Caco-2 (cell line): Measurements from ENCODE around the gene ZNF705A. TPM values are rescaled to one million over a fixed set of nuclear protein-coding genes. Genes with fewer than 3 reads are reported as not detected.

Source experiments
- BruUV-seq: library from RNA; stranded (reverse); fragments of 400-500 nt; replicated peaks from 2 replicates; lab custom pipeline; 2021; lab: Mats Ljungman, UMichigan
- CTCF ChIA-PET: fragments of 300-600 bp; sonication (Branson Sonifier 250); formaldehyde crosslinking; loops from one replicate; lab custom pipeline; 2022; ENCODE audit warnings: antibody characterized with exemption; lab: Charles Lee
- POLR2A ChIA-PET: fragments of 300-600 bp; sonication (Branson Sonifier 250); formaldehyde crosslinking; loops from one replicate; lab custom pipeline; 2022; ENCODE audit warnings: antibody characterized with exemption; lab: Charles Lee
- DNase-seq, 2 experiments: peaks; one replicate each; pipeline versions ENCODE4 v3.0.0 to v3.0.0-alpha.2; 2020 to 2022
- H3K27me3 ChIP-seq: replicated peaks from 2 replicates; pipeline ENCODE4 v1.6.0; 2011; ENCODE audit warnings: low read length; ENCODE audit not compliant: control insufficient read depth, insufficient read depth
- H3K36me3 ChIP-seq: 2 replicates; pipeline ENCODE4 v1.5.1; 2011; ENCODE audit warnings: low read length; ENCODE audit not compliant: control insufficient read depth, insufficient read depth
- H3K4me1 ChIP-seq: fragments of 250-450 bp; sonication (Bioruptor Pico); 2 replicates; pipeline ENCODE4 v1.5.1; 2020; ENCODE audit warnings: mild to moderate bottlenecking
- H3K4me3 ChIP-seq: 2 replicates; pipeline ENCODE4 v1.5.1; 2011; ENCODE audit warnings: low read depth, mild to moderate bottlenecking, control low read depth, low read length
- H3K9me3 ChIP-seq: fragments of 250-450 bp; sonication (Bioruptor Pico); 2 replicates; pipeline ENCODE4 v1.5.1; 2020; ENCODE audit warnings: mild to moderate bottlenecking, moderate library complexity
- H3K27ac Mint-ChIP-seq: one replicate; pipeline ENCODE4 v1.8.0; 2022; ENCODE audit warnings: mixed read lengths; ENCODE audit not compliant: unreplicated experiment
- H3K27me3 Mint-ChIP-seq: one replicate; pipeline ENCODE4 v1.8.0; 2022; ENCODE audit warnings: mixed read lengths; ENCODE audit not compliant: insufficient read depth, unreplicated experiment
- H3K36me3 Mint-ChIP-seq: one replicate; pipeline ENCODE4 v1.8.0; 2022; ENCODE audit warnings: mild to moderate bottlenecking, mixed read lengths; ENCODE audit not compliant: insufficient read depth, unreplicated experiment
- H3K4me1 Mint-ChIP-seq: one replicate; pipeline ENCODE4 v1.8.0; 2022; ENCODE audit warnings: low read depth, mixed read lengths; ENCODE audit not compliant: unreplicated experiment
- H3K4me3 Mint-ChIP-seq: one replicate; pipeline ENCODE4 v1.8.0; 2022; ENCODE audit warnings: mild to moderate bottlenecking, moderate library complexity, mixed read lengths; ENCODE audit not compliant: unreplicated experiment
- H3K9me3 Mint-ChIP-seq: one replicate; pipeline ENCODE4 v1.8.0; 2022; ENCODE audit warnings: mixed read lengths; ENCODE audit not compliant: unreplicated experiment
- CTCF ChIP-seq, 2 experiments: fragments of 200-600 bp in 1 of 2; IDR thresholded peaks; 1 replicate in 1 of 2; 2 replicates in 1 of 2; pipeline versions ENCODE4 v1.5.1 to v1.8.0; 2011 to 2022; ENCODE audit warnings: antibody characterized with exemption in 1 of 2, control low read depth in 1 of 2, inconsistent platforms in 1 of 2, low read depth in 1 of 2, low read length in 1 of 2, mild to moderate bottlenecking in 1 of 2, moderate library complexity in 1 of 2; ENCODE audit not compliant: insufficient read depth in 1 of 2, severe bottlenecking in 1 of 2, unreplicated experiment in 1 of 2
- intact Hi-C: fragments of 100-400 bp; cut with micrococcal nuclease; formaldehyde crosslinking; loops from one replicate; pipeline ENCODE4 v1.10.0; 2022; ENCODE audit not compliant: unreplicated experiment
- total RNA-seq: library from RNA; stranded (reverse); gene quantifications from 2 replicates; pipeline ENCODE4 v1.2.3, GENCODE V29; 2022

Gene ZNF705A
- total RNA-seq, 1 experiment from 2014 or later: not detected

GRCh38 chr12:8146442-8146771, 10.4 kb upstream of the ZNF705A start:
- no peak for TF ChIP-seq CTCF (IDR thresholded peaks at IDR 0.05; ENCODE audit: insufficient read depth in 1 of 2, low read depth in 1 of 2, low read length in 1 of 2, severe bottlenecking in 1 of 2, unreplicated experiment in 1 of 2)
- no peaks in the 10 kb centered on the region for H3K4me1 Mint-ChIP-seq
- no peaks in the 10 kb centered on the region for H3K36me3 Mint-ChIP-seq
- no peak for DNase-seq
- POLR2A ChIA-PET: no interaction called here
- Histone ChIP-seq H3K27me3 (no peaks in the 10 kb centered on the region), H3K4me1 (no peaks in the 10 kb centered on the region), H3K36me3 (no peaks in the 10 kb centered on the region), H3K4me3 (no peak overlapping the region), H3K9me3 (peaks cover 14% of the 10 kb centered on the region)
- CTCF ChIA-PET: no interaction called here
- no TSS peak for BruUV-seq
- H3K4me3 Mint-ChIP-seq: no peak overlapping the region
- intact Hi-C loops: no loop called here
- peaks cover 11% of the 10 kb centered on the region for H3K9me3 Mint-ChIP-seq
- H3K27ac Mint-ChIP-seq: no peak overlapping the region
- peaks cover 5% of the 10 kb centered on the region for H3K27me3 Mint-ChIP-seq

GRCh38 chr12:8154526-8154925, 2.3 kb upstream of the ZNF705A start:
- DNase-seq: no peak
- no peak overlapping the region for H3K4me3 ChIP-seq
- H3K36me3 Mint-ChIP-seq: no peaks in the 10 kb centered on the region
- no peaks in the 10 kb centered on the region for H3K9me3 Mint-ChIP-seq
- ChIA-PET POLR2A (no interaction called here), CTCF (no interaction called here)
- H3K27me3 ChIP-seq: no peaks in the 10 kb centered on the region
- no peaks in the 10 kb centered on the region for H3K36me3 ChIP-seq
- intact Hi-C loops: no loop called here
- H3K4me1 ChIP-seq: peaks cover 20% of the 10 kb centered on the region
- H3K4me3 Mint-ChIP-seq: no peak overlapping the region
- TF ChIP-seq CTCF (IDR thresholded peaks at IDR 0.05; ENCODE audit: insufficient read depth in 1 of 2, low read depth in 1 of 2, low read length in 1 of 2, severe bottlenecking in 1 of 2, unreplicated experiment in 1 of 2): no peak
- H3K4me1 Mint-ChIP-seq: peaks cover 18% of the 10 kb centered on the region
- no TSS peak for BruUV-seq
- no peak overlapping the region for H3K27ac Mint-ChIP-seq
- H3K27me3 Mint-ChIP-seq: peaks cover 15% of the 10 kb centered on the region
- 0 out of 2 replicates have a peak, but pooled peaks cover 2% of the 10 kb centered on the region for H3K9me3 ChIP-seq

GRCh38 chr12:8156416-8156815, 399 bp upstream of the ZNF705A start:
- H3K9me3 Mint-ChIP-seq: no peaks in the 10 kb centered on the region
- H3K9me3 ChIP-seq: 0 out of 2 replicates have a peak, but pooled peaks cover 2% of the 10 kb centered on the region
- no peak overlapping the region for H3K27ac Mint-ChIP-seq
- BruUV-seq: no TSS peak
- CTCF ChIA-PET: no interaction called here
- no peak overlapping the region for H3K4me3 ChIP-seq
- no peaks in the 10 kb centered on the region for H3K36me3 Mint-ChIP-seq
- peaks cover 20% of the 10 kb centered on the region for H3K4me1 ChIP-seq
- no peaks in the 10 kb centered on the region for H3K36me3 ChIP-seq
- TF ChIP-seq CTCF (IDR thresholded peaks at IDR 0.05; ENCODE audit: insufficient read depth in 1 of 2, low read depth in 1 of 2, low read length in 1 of 2, severe bottlenecking in 1 of 2, unreplicated experiment in 1 of 2): no peak
- no peak overlapping the region for H3K4me3 Mint-ChIP-seq
- DNase-seq: no peak
- no peaks in the 10 kb centered on the region for H3K27me3 ChIP-seq
- intact Hi-C loops: no loop called here
- H3K27me3 Mint-ChIP-seq: peaks cover 19% of the 10 kb centered on the region
- H3K4me1 Mint-ChIP-seq: peaks cover 18% of the 10 kb centered on the region
- POLR2A ChIA-PET: no interaction called here
